ENCODE results near the gene TPX2. TPM values are rescaled to one million over a fixed set of nuclear protein-coding genes. Genes with fewer than 3 reads are reported as not detected.
A peak's percentile ranks its signal among the peaks of the same experiment; 100 is the strongest.
"Not testable (repeated sequence)": the region's sequence is repeated elsewhere in the genome, so short reads cannot be mapped to it uniquely, and the experiment has no call there.

Gene TPX2
- total RNA-seq, 1 donor from 2014 or later, result 0.78 TPM

GRCh38 chr20:31803552-31804291, 64.6 kb downstream of the TPX2 start:
- no peak for DNase-seq (ENCODE audit: low spot score)
- intact Hi-C loops (cut with DNase I), result no loop called here

- no peak for DNase-seq (ENCODE audit: low spot score)
- intact Hi-C loops (cut with DNase I), result no loop called here
These were observed 67.7 kb downstream of the TPX2 start for GRCh38 chr20:31806564-31807355.

GRCh38 chr20:31808481-31808880, 69.4 kb downstream of the TPX2 start:
- DNase-seq (ENCODE audit: low spot score), result no peak
- intact Hi-C loops (cut with DNase I), result no loop called here

GRCh38 chr20:31809661-31810060, 70.6 kb downstream of the TPX2 start:
- DNase-seq (ENCODE audit: low spot score), result no peak
- intact Hi-C loops (cut with DNase I), result no loop called here

GRCh38 chr20:31811198-31811597, 72.1 kb downstream of the TPX2 start:
- no peak for DNase-seq (ENCODE audit: low spot score)
- intact Hi-C loops (cut with DNase I), result no loop called here

- intact Hi-C loops (cut with DNase I), result no loop called here
- DNase-seq (ENCODE audit: low spot score), result no peak
These were observed 73.0 kb downstream of the TPX2 start for GRCh38 chr20:31811796-31812728.

- intact Hi-C loops (cut with DNase I), result no loop called here
- DNase-seq (ENCODE audit: low spot score), result no peak
These were observed 74.5 kb downstream of the TPX2 start for GRCh38 chr20:31813611-31814010.

GRCh38 chr20:31814142-31814541, 75.1 kb downstream of the TPX2 start:
- intact Hi-C loops (cut with DNase I); DNase-seq (ENCODE audit: low spot score): not testable (repeated sequence)

GRCh38 chr20:31815408-31816188, 76.5 kb downstream of the TPX2 start:
- intact Hi-C loops (cut with DNase I), result no loop called here
- DNase-seq (ENCODE audit: low spot score), result no peak

- intact Hi-C loops (cut with DNase I), result no loop called here
- no peak for DNase-seq (ENCODE audit: low spot score)
These were observed 77.1 kb downstream of the TPX2 start for GRCh38 chr20:31816221-31816620.

GRCh38 chr20:31817461-31817860, 78.4 kb downstream of the TPX2 start:
- intact Hi-C loops (cut with DNase I), result no loop called here
- peak; percentile 2 for DNase-seq (ENCODE audit: low spot score)

GRCh38 chr20:31818376-31818908, 79.4 kb downstream of the TPX2 start:
- intact Hi-C loops (cut with DNase I), result no loop called here
- DNase-seq (ENCODE audit: low spot score), result peak; percentile 62

- intact Hi-C loops (cut with DNase I), result no loop called here
- peak; percentile 74 for DNase-seq (ENCODE audit: low spot score)
These were observed 80.1 kb downstream of the TPX2 start, which contains the start of gene MYLK2 for GRCh38 chr20:31819083-31819784. TSS of gene MYLK2 (plus strand) at chr20:31819356. CDS start at chr20:31819581, 225 bp downstream.

- intact Hi-C loops (cut with DNase I), result loop anchor here (5.0 kb wide), 1 partner anchor 822 kb away; no protein-coding TSS in a partner anchor
- peak; percentile 70 for DNase-seq (ENCODE audit: low spot score)
These were observed 81.1 kb downstream of the TPX2 start for GRCh38 chr20:31820228-31820627.

- peak; percentile 53 for DNase-seq (ENCODE audit: low spot score)
- intact Hi-C loops (cut with DNase I), result loop anchor here (5.0 kb wide), 1 partner anchor 821 kb away; no protein-coding TSS in a partner anchor
These were observed 82.3 kb downstream of the TPX2 start for GRCh38 chr20:31821427-31821826.

- DNase-seq (ENCODE audit: low spot score), result peak; percentile 93
- intact Hi-C loops (cut with DNase I), result loop anchor here (2.0 to 5.0 kb wide), 2 partner anchors 22 to 820 kb away; partner anchors contain the start of gene FOXS1
These were observed 83.6 kb downstream of the TPX2 start for GRCh38 chr20:31822421-31823330.
